ENCODE data around the gene FAM222B. TPM values are rescaled to one million over a fixed set of nuclear protein-coding genes. Genes with fewer than 3 reads are reported as not detected.

FAM222B gene
- total RNA-seq, 1 donor from 2014 or later = 24.3 TPM

GRCh38 chr17:28865946-28866752 lies 23.6 kb upstream of the FAM222B start:
- no peak overlapping the region for H3K4me3 ChIP-seq (ENCODE audit: low read depth, low read length)
- H3K27me3 ChIP-seq (ENCODE audit: control insufficient read depth, insufficient read depth, low read length) = no peaks in the 10 kb centered on the region
- no peaks in the 10 kb centered on the region for H3K36me3 ChIP-seq (ENCODE audit: control insufficient read depth, insufficient read depth, low read length)
- DNase-seq (ENCODE audit: low read depth) = no peak
- no peak for TF ChIP-seq CTCF (IDR thresholded peaks at IDR 0.05; ENCODE audit: insufficient read depth, low read length, poor library complexity, severe bottlenecking)

GRCh38 chr17:28864991-28865849 lies 22.6 kb upstream of the FAM222B start:
- Histone ChIP-seq H3K36me3 (ENCODE audit: control insufficient read depth, insufficient read depth, low read length) (peaks cover 2% of the 10 kb centered on the region), H3K4me3 (ENCODE audit: low read depth, low read length) (no peak overlapping the region), H3K27me3 (ENCODE audit: control insufficient read depth, insufficient read depth, low read length) (no peaks in the 10 kb centered on the region)
- TF ChIP-seq CTCF (IDR thresholded peaks at IDR 0.05; ENCODE audit: insufficient read depth, low read length, poor library complexity, severe bottlenecking) = no peak
- DNase-seq (ENCODE audit: low read depth) = no peak

GRCh38 chr17:28863953-28864352 lies 21.4 kb upstream of the FAM222B start:
- TF ChIP-seq CTCF (IDR thresholded peaks at IDR 0.05; ENCODE audit: insufficient read depth, low read length, poor library complexity, severe bottlenecking) = no peak
- H3K36me3 ChIP-seq (ENCODE audit: control insufficient read depth, insufficient read depth, low read length) = peaks cover 2% of the 10 kb centered on the region
- no peak overlapping the region for H3K4me3 ChIP-seq (ENCODE audit: low read depth, low read length)
- no peaks in the 10 kb centered on the region for H3K27me3 ChIP-seq (ENCODE audit: control insufficient read depth, insufficient read depth, low read length)
- DNase-seq (ENCODE audit: low read depth) = no peak

GRCh38 chr17:28862561-28862960 lies 20.0 kb upstream of the FAM222B start:
- peaks cover 2% of the 10 kb centered on the region for H3K36me3 ChIP-seq (ENCODE audit: control insufficient read depth, insufficient read depth, low read length)
- no peak for TF ChIP-seq CTCF (IDR thresholded peaks at IDR 0.05; ENCODE audit: insufficient read depth, low read length, poor library complexity, severe bottlenecking)
- H3K27me3 ChIP-seq (ENCODE audit: control insufficient read depth, insufficient read depth, low read length) = no peaks in the 10 kb centered on the region
- H3K4me3 ChIP-seq (ENCODE audit: low read depth, low read length) = no peak overlapping the region
- no peak for DNase-seq (ENCODE audit: low read depth)

- peaks cover 2% of the 10 kb centered on the region for H3K36me3 ChIP-seq (ENCODE audit: control insufficient read depth, insufficient read depth, low read length)
- no peak for DNase-seq (ENCODE audit: low read depth)
- no peaks in the 10 kb centered on the region for H3K27me3 ChIP-seq (ENCODE audit: control insufficient read depth, insufficient read depth, low read length)
- no peak for TF ChIP-seq CTCF (IDR thresholded peaks at IDR 0.05; ENCODE audit: insufficient read depth, low read length, poor library complexity, severe bottlenecking)
- H3K4me3 ChIP-seq (ENCODE audit: low read depth, low read length) = no peak overlapping the region
Measured at GRCh38 chr17:28861393-28862203, 19.0 kb upstream of the FAM222B start.
